Activated CD4-positive, alpha-beta T cell treated with anti-CD3 and anti-CD28 coated beads, Interleukin-2, amount 10 ng/mL, durations not matched to agents 24 days and 14 days (primary cell): ENCODE data around the gene EPHA3. TPM values are rescaled to one million over a fixed set of nuclear protein-coding genes. Genes with fewer than 3 reads are reported as not detected.

Experiments used
- DNase-seq: peaks from one replicate; pipeline ENCODE4 v3.0.0; 2022
- H3K27ac Mint-ChIP-seq: one replicate; pipeline ENCODE4 v1.8.0; 2022; ENCODE audit warnings: mild to moderate bottlenecking, mixed read lengths
- H3K27me3 Mint-ChIP-seq: one replicate; pipeline ENCODE4 v1.8.0; 2022; ENCODE audit warnings: mixed read lengths
- H3K36me3 Mint-ChIP-seq: one replicate; pipeline ENCODE4 v1.8.0; 2022; ENCODE audit warnings: low read depth, mild to moderate bottlenecking, mixed read lengths
- H3K4me1 Mint-ChIP-seq: one replicate; pipeline ENCODE4 v1.8.0; 2021; ENCODE audit warnings: mixed read lengths
- H3K4me3 Mint-ChIP-seq: one replicate; pipeline ENCODE4 v1.8.0; 2022; ENCODE audit warnings: mild to moderate bottlenecking, moderate library complexity, mixed read lengths
- H3K9me3 Mint-ChIP-seq: one replicate; pipeline ENCODE4 v1.8.0; 2021; ENCODE audit warnings: mixed read lengths
- intact Hi-C: fragments of 100-400 bp; cut with micrococcal nuclease; formaldehyde crosslinking; loops from one replicate; pipeline ENCODE4 v1.15.1; 2023
- total RNA-seq: library from RNA; stranded (reverse); gene quantifications from 2 replicates; pipeline ENCODE4 v1.2.3, GENCODE V29; 2022

Gene EPHA3
- total RNA-seq, 1 donor from 2014 or later: not detected

- Mint-ChIP-seq H3K27me3 (no peaks in the 10 kb centered on the region), H3K4me1 (no peaks in the 10 kb centered on the region), H3K4me3 (no peak overlapping the region), H3K36me3 (no peaks in the 10 kb centered on the region), H3K27ac (no peak overlapping the region), H3K9me3 (no peaks in the 10 kb centered on the region)
- intact Hi-C loops: no loop called here
- DNase-seq: no peak
Observed at GRCh38 chr3:89300526-89300925, 193.1 kb downstream of the EPHA3 start.

DNA sequence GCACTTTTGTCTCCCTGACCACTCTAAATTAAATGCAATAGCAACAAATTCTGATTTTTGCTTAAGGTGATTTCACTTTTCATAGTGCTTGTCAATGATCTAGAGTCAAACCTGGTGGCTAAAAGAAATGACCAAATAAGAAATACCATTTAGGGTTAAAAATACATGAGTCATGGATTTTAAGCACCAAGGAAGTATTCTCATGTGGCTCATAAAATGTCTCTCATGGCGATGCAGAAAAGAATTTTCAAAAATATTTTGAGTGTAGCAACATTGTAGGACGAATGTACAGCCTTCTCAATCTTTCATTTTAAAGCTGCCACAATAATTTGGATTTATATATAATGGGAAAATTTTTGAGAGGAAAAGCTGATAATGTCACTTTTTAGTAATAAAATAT is 193.6 kb downstream of the EPHA3 start:
- DNase-seq: no peak
- H3K27ac Mint-ChIP-seq: no peak overlapping the region
- H3K4me1 Mint-ChIP-seq: no peaks in the 10 kb centered on the region
- no peaks in the 10 kb centered on the region for H3K27me3 Mint-ChIP-seq
- H3K4me3 Mint-ChIP-seq: no peak overlapping the region
- no peaks in the 10 kb centered on the region for H3K9me3 Mint-ChIP-seq
- intact Hi-C loops: no loop called here
- H3K36me3 Mint-ChIP-seq: no peaks in the 10 kb centered on the region

GRCh38 chr3:89303701-89304100 is 196.3 kb downstream of the EPHA3 start:
- Mint-ChIP-seq H3K27ac (no peak overlapping the region), H3K9me3 (peaks cover 2% of the 10 kb centered on the region), H3K4me1 (no peaks in the 10 kb centered on the region), H3K27me3 (no peaks in the 10 kb centered on the region), H3K4me3 (no peak overlapping the region), H3K36me3 (no peaks in the 10 kb centered on the region)
- DNase-seq: no peak
- intact Hi-C loops: no loop called here

- Mint-ChIP-seq H3K27ac (no peak overlapping the region), H3K36me3 (no peaks in the 10 kb centered on the region), H3K27me3 (no peaks in the 10 kb centered on the region), H3K4me3 (no peak overlapping the region), H3K9me3 (peaks cover 4% of the 10 kb centered on the region), H3K4me1 (no peaks in the 10 kb centered on the region)
- DNase-seq: no peak
- intact Hi-C loops: no loop called here
Observed at GRCh38 chr3:89306540-89306939, 199.1 kb downstream of the EPHA3 start.

GRCh38 chr3:89311581-89311980 is 204.2 kb downstream of the EPHA3 start:
- H3K27ac Mint-ChIP-seq: no peak overlapping the region
- no peaks in the 10 kb centered on the region for H3K4me1 Mint-ChIP-seq
- no peaks in the 10 kb centered on the region for H3K36me3 Mint-ChIP-seq
- no peak overlapping the region for H3K4me3 Mint-ChIP-seq
- intact Hi-C loops: no loop called here
- DNase-seq: no peak
- H3K9me3 Mint-ChIP-seq: peaks cover 7% of the 10 kb centered on the region
- H3K27me3 Mint-ChIP-seq: no peaks in the 10 kb centered on the region

DNA sequence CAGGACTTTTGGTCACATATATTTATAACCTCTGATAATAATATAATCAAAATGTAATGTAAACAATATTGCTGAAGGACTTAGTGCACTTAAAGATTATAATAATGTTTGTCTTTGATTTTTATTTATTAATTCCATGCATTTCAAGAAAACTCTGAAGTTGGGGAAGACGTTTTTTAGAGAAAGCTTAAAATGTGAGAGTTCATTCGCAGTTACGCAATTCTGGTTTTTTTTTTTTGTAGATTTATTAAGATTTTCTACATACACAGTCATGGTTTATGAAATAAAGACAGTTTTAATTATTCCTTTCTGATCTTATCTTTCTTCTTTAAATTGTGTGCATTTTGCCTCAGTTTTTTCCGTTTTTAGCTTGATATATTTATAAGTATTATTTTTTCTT is 204.7 kb downstream of the EPHA3 start:
- DNase-seq: no peak
- no peaks in the 10 kb centered on the region for H3K36me3 Mint-ChIP-seq
- H3K4me3 Mint-ChIP-seq: no peak overlapping the region
- H3K4me1 Mint-ChIP-seq: no peaks in the 10 kb centered on the region
- peaks cover 7% of the 10 kb centered on the region for H3K9me3 Mint-ChIP-seq
- no peaks in the 10 kb centered on the region for H3K27me3 Mint-ChIP-seq
- H3K27ac Mint-ChIP-seq: no peak overlapping the region
- intact Hi-C loops: no loop called here

DNA sequence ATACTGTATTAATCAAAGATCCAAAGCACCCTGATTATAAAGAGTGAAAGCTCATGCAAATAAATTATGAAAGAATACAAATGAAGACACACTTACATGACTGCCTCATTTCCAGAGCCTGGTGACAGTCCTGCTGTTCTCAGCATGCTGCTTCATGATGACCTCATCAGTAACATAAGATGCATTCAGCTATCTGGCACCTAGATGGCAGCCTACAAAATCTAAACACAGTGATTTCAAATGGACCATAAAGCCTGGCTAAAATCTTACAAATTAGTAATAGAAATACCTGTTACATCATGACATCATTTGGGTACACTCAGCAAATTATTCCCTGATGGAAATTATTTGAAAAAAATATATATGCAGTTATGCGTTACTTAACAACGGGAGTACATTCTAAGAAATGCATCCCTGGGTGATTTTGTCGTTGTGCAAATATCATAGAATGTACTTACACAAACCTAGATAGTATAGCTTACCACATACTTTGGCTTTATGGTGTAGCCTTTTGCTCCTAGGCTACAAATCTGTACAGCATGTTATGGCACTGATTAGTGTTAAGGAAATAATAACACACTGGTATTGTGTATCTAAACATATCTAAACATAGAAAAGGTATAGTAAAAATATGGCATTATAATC is 207.2 kb downstream of the EPHA3 start:
- no peaks in the 10 kb centered on the region for H3K36me3 Mint-ChIP-seq
- H3K4me3 Mint-ChIP-seq: no peak overlapping the region
- peaks cover 3% of the 10 kb centered on the region for H3K9me3 Mint-ChIP-seq
- H3K27ac Mint-ChIP-seq: no peak overlapping the region
- DNase-seq: no peak
- H3K4me1 Mint-ChIP-seq: no peaks in the 10 kb centered on the region
- H3K27me3 Mint-ChIP-seq: no peaks in the 10 kb centered on the region
- intact Hi-C loops: no loop called here

DNA sequence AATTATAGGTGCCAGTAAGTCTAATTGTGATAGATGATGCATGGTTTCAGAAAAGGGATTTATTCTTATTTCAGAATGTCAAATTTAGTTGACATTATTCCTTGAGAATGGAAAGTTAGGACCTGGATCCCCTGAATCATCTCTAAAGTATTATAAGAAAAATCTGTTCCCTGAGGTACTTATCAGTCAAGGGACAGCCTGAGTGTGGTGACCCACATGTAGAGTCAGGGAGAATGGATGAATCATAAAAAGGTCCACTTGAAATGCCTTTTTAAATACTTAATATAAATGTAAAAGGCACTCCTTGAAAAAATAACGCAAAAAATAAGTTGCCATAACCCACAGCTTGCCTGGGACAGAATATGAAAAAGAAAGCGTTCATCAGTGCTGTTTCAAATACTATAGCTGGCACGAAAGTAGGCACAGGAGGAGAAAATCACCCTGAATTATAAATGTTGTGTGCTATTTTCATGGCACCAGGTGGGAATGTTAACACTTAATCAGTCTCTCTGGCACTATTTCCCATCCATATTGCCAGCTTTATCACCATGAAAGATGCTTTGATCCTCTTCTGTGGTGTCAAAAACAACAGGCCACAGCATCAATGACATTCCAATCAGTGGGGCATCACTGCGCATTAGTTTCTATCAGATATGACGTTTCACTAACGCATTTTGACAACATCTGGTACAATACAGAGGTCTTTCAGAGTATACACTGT is 208.5 kb downstream of the EPHA3 start:
- Mint-ChIP-seq H3K36me3 (no peaks in the 10 kb centered on the region), H3K4me3 (no peak overlapping the region), H3K9me3 (peaks cover 3% of the 10 kb centered on the region), H3K27me3 (no peaks in the 10 kb centered on the region), H3K27ac (no peak overlapping the region), H3K4me1 (no peaks in the 10 kb centered on the region)
- no peak for DNase-seq
- intact Hi-C loops: no loop called here

- Mint-ChIP-seq H3K36me3 (no peaks in the 10 kb centered on the region), H3K4me1 (no peaks in the 10 kb centered on the region), H3K4me3 (no peak overlapping the region), H3K27me3 (no peaks in the 10 kb centered on the region), H3K27ac (no peak overlapping the region), H3K9me3 (peaks cover 3% of the 10 kb centered on the region)
- intact Hi-C loops: no loop called here
- no peak for DNase-seq
Observed at GRCh38 chr3:89320186-89320585, 212.8 kb downstream of the EPHA3 start.

DNA sequence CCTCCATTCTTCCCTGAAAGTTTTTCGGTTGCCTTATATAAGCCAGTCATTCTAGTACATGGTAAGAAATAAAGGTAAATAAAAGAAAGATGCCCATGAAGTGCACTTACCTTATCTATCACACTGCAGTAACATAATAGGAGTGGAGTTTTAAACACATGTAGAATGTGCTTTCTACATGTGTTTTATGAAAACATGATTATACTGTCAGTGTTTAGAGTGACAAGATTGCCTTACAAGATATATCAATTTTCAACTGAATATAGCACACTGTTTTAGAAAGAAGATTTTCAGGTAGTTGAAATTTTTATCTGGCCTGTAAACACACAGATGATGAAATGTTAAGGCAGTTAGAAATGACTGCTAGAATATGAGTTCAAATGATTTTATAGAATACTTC is 219.6 kb downstream of the EPHA3 start:
- H3K36me3 Mint-ChIP-seq: no peaks in the 10 kb centered on the region
- no peaks in the 10 kb centered on the region for H3K27me3 Mint-ChIP-seq
- intact Hi-C loops: no loop called here
- H3K4me1 Mint-ChIP-seq: no peaks in the 10 kb centered on the region
- H3K4me3 Mint-ChIP-seq: no peak overlapping the region
- H3K27ac Mint-ChIP-seq: no peak overlapping the region
- DNase-seq: no peak
- H3K9me3 Mint-ChIP-seq: peaks cover 6% of the 10 kb centered on the region

DNA sequence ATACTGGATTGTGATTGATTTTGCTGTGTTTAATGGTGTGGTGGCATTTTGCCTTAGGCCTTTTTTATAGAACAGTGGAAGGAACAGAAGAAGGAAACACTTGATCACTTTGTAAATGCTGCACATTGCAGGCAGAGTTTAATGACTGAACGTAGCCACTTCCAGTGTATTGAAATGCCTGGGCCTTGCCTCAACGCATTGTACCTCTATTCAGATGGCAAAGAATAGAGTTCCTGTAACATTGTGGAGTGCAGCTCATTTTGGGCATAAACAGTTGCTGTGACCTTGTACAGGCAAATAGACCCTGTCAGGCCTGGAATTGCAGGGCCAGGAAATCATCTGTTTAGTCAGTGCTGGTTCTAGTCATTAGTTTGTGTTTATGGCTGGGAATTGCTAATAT is 225.0 kb downstream of the EPHA3 start:
- intact Hi-C loops: no loop called here
- no peak for DNase-seq
- no peaks in the 10 kb centered on the region for H3K36me3 Mint-ChIP-seq
- H3K27ac Mint-ChIP-seq: no peak overlapping the region
- no peaks in the 10 kb centered on the region for H3K27me3 Mint-ChIP-seq
- H3K9me3 Mint-ChIP-seq: peaks cover under 1% of the 10 kb centered on the region
- H3K4me1 Mint-ChIP-seq: no peaks in the 10 kb centered on the region
- H3K4me3 Mint-ChIP-seq: no peak overlapping the region

DNA sequence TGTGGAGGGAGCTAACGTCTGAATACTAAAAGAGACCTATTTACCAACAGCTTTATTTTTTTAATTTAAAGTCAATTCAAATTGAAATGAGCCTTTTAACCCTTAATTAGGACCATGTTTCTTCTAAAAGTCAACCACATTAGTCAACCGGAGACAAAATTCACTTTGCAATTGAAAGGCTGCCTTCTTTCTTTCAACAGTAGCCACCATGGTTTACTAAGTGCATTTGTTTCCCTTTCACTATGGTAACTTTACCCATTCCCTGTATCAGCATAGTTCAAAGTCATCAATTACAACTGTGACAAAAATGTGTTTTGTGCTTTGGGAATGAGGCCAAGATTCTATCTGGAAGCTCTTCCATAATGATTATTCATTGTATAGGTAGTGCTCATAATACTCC is 225.4 kb downstream of the EPHA3 start:
- no peaks in the 10 kb centered on the region for H3K27me3 Mint-ChIP-seq
- intact Hi-C loops: no loop called here

DNA sequence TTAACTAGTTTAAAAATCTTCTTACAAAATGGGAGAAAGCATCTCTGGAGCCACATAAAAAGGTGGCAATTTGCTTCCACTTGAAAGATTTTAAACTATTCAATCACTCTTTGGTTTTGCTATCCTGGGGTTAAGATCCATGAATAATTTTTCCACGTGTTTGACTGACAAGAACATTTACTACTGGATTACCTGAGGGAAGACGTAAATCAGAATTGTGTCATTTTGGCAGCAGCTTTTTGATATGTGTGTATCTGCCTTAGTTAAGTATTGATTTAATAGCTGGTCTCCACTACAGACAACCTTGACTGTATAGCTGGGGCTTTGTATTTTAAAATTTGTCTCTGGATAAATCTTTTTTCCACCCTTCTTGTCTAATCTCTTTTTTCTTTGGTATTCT is 228.3 kb downstream of the EPHA3 start:
- H3K9me3 Mint-ChIP-seq: no peaks in the 10 kb centered on the region
- no peak for DNase-seq
- H3K4me3 Mint-ChIP-seq: no peak overlapping the region
- no peaks in the 10 kb centered on the region for H3K4me1 Mint-ChIP-seq
- H3K36me3 Mint-ChIP-seq: no peaks in the 10 kb centered on the region
- intact Hi-C loops: no loop called here
- no peaks in the 10 kb centered on the region for H3K27me3 Mint-ChIP-seq
- no peak overlapping the region for H3K27ac Mint-ChIP-seq

More for the DNA sequence above, 225.4 kb downstream of the EPHA3 start:
- Mint-ChIP-seq H3K36me3 (no peaks in the 10 kb centered on the region), H3K27ac (no peak overlapping the region), H3K4me1 (no peaks in the 10 kb centered on the region), H3K9me3 (no peaks in the 10 kb centered on the region), H3K4me3 (no peak overlapping the region)
- no peak for DNase-seq

GRCh38 chr3:89340408-89340807 is 233.0 kb downstream of the EPHA3 start:
- intact Hi-C loops: no loop called here
- Mint-ChIP-seq H3K4me1 (no peaks in the 10 kb centered on the region), H3K4me3 (no peak overlapping the region), H3K27ac (no peak overlapping the region), H3K27me3 (no peaks in the 10 kb centered on the region), H3K36me3 (no peaks in the 10 kb centered on the region), H3K9me3 (no peaks in the 10 kb centered on the region)
- no peak for DNase-seq

GRCh38 chr3:89344076-89344475 is 236.7 kb downstream of the EPHA3 start:
- Mint-ChIP-seq H3K36me3 (no peaks in the 10 kb centered on the region), H3K27me3 (no peaks in the 10 kb centered on the region), H3K9me3 (no peaks in the 10 kb centered on the region), H3K4me3 (no peak overlapping the region), H3K27ac (no peak overlapping the region), H3K4me1 (no peaks in the 10 kb centered on the region)
- DNase-seq: no peak
- intact Hi-C loops: no loop called here
